ENCODE data around the gene DCTN3.

The DCTN3 gene

GRCh38 chr9:34590381-34591247, 29.7 kb downstream of the DCTN3 start:
- no peak for DNase-seq (ENCODE audit: low read depth)

- no peak for DNase-seq (ENCODE audit: low read depth)
These were observed 30.5 kb downstream of the DCTN3 start, which contains the start of gene CNTFR for GRCh38 chr9:34589636-34590380. CNTFR (minus strand) TSS chr9:34589724; CDS start chr9:34568981, 20,743 bp downstream.

- no peak for DNase-seq (ENCODE audit: low read depth)
These were observed 31.3 kb downstream of the DCTN3 start for GRCh38 chr9:34588671-34589635.

GRCh38 chr9:34587271-34587670, 33.0 kb downstream of the DCTN3 start:
- DNase-seq (ENCODE audit: low read depth), result no peak

- no peak for DNase-seq (ENCODE audit: low read depth)
These were observed 34.2 kb downstream of the DCTN3 start for GRCh38 chr9:34585946-34586669.

GRCh38 chr9:34584970-34585369, 35.3 kb downstream of the DCTN3 start:
- DNase-seq (ENCODE audit: low read depth), result no peak

- DNase-seq (ENCODE audit: low read depth), result no peak
These were observed 37.5 kb downstream of the DCTN3 start for GRCh38 chr9:34582787-34583186.

GRCh38 chr9:34581318-34581717, 39.0 kb downstream of the DCTN3 start:
- no peak for DNase-seq (ENCODE audit: low read depth)

- no peak for DNase-seq (ENCODE audit: low read depth)
These were observed 39.9 kb downstream of the DCTN3 start for GRCh38 chr9:34580358-34580757.

GRCh38 chr9:34579808-34580163, 40.5 kb downstream of the DCTN3 start:
- no peak for DNase-seq (ENCODE audit: low read depth)

- no peak for DNase-seq (ENCODE audit: low read depth)
These were observed 41.0 kb downstream of the DCTN3 start for GRCh38 chr9:34579104-34579807.

- peak; percentile 49 for DNase-seq (ENCODE audit: low read depth)
These were observed 41.8 kb downstream of the DCTN3 start for GRCh38 chr9:34578241-34579103.

- DNase-seq (ENCODE audit: low read depth), result no peak
These were observed 42.7 kb downstream of the DCTN3 start for GRCh38 chr9:34577400-34578240.

- DNase-seq (ENCODE audit: low read depth), result no peak
These were observed 43.5 kb downstream of the DCTN3 start for GRCh38 chr9:34576597-34577399.

- DNase-seq (ENCODE audit: low read depth), result no peak
These were observed 44.3 kb downstream of the DCTN3 start for GRCh38 chr9:34575862-34576596.

- DNase-seq (ENCODE audit: low read depth), result no peak
These were observed 45.1 kb downstream of the DCTN3 start for GRCh38 chr9:34575241-34575640.

GRCh38 chr9:34574571-34574970, 45.7 kb downstream of the DCTN3 start:
- no peak for DNase-seq (ENCODE audit: low read depth)

All from ELR (cell line).